Measurements from ENCODE around the gene PI16. TPM values are rescaled to one million over a fixed set of nuclear protein-coding genes. Genes with fewer than 3 reads are reported as not detected.

PI16 gene
- total and polyA plus RNA-seq, 2 donors (not counting 3 experiments of a cell fraction or from before 2014, with no cell fraction given), result 0.14 TPM; not detected in 1

DNA sequence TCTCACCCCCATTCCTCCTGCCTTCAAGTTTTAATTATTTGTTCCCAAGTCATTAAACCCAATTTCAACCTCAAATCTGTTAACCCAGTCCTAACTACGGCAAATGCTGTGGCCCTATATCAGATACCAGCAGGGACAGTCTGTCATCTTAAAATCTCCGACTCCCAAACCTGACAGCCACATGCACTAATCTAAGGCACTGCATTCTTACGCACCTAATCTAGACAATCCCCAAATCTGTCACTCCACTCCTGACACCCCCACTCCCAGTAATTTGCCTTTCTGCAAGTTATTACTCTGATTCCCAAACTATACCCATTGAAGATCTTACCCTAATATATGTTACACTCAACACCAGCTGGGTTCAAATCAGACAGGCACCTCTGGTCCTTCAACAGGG lies 29.0 kb downstream of the PI16 start:
- Histone ChIP-seq H3K4me1 (ENCODE audit: control insufficient read depth, extremely low read depth, insufficient read depth, low read length) (peaks cover 29% of the 10 kb centered on the region), H3K9me3 (replicated peaks; ENCODE audit: control insufficient read depth, insufficient read depth, low read length) (no peaks in the 10 kb centered on the region), H3K4me3 (replicated peaks in 1 of 3; ENCODE audit: insufficient read depth in 1 of 3, low read depth in 1 of 3, low read length in 3 of 3) (no peak overlapping the region), H3K79me2 (ENCODE audit: control insufficient read depth, insufficient read depth, low read length) (peaks cover 72% of the 10 kb centered on the region), H3K27me3 (ENCODE audit: control insufficient read depth in 2 of 2, insufficient read depth in 2 of 2, low read length in 2 of 2) (no peaks in the 10 kb centered on the region), H4K20me1 (replicated peaks; ENCODE audit: control insufficient read depth, extremely low read depth, insufficient read depth, low read length) (peaks cover 3% of the 10 kb centered on the region), H3K27ac (ENCODE audit: insufficient read depth, low read depth, low read length) (no peak overlapping the region), H3K9me1 (replicated peaks; ENCODE audit: control insufficient read depth, extremely low read depth, insufficient read depth, low read length) (no peaks in the 10 kb centered on the region), H3K36me3 (ENCODE audit: control insufficient read depth in 2 of 2, extremely low read depth in 1 of 2, insufficient read depth in 2 of 2, low read length in 2 of 2) (peaks cover 0 to 12% of the 10 kb centered on the region in 2 experiments), H3K4me2 (ENCODE audit: insufficient read depth, low read length) (peak overlapping the region; percentile 75), H3K9ac (replicated peaks; ENCODE audit: extremely low read depth, insufficient read depth, low read length) (no peak overlapping the region), H2AFZ (ENCODE audit: low read depth, low read length) (no peak overlapping the region)
- POLR2A ChIA-PET, result interaction anchor here (0.6 kb wide), 1 partner anchor 223 kb away, joined by 3 read pairs; no protein-coding TSS in a partner anchor
- DNase-seq (ENCODE audit: low read depth, low spot score) (no peak), FAIRE-seq (no peak)
- TF ChIP-seq GATA2 (IDR thresholded peaks at IDR 0.05; ENCODE audit: insufficient read depth, insufficient read length, low read depth, low read length) (no peak), POLR2A (IDR thresholded peaks at IDR 0.05; ENCODE audit: low read depth, low read length) (no peak), JUN (IDR thresholded peaks at IDR 0.05; ENCODE audit: borderline replicate concordance, insufficient read depth, insufficient read length, low read depth) (no peak), EZH2 (IDR thresholded peaks at IDR 0.05; ENCODE audit: borderline replicate concordance, low read depth, low read length, severe bottlenecking) (no peak), CTCF (IDR thresholded peaks at IDR 0.05; ENCODE audit: extremely low read depth in 1 of 2, insufficient read depth in 1 of 2, low read depth in 1 of 2, low read length in 2 of 2) (no peak), FOS (IDR thresholded peaks at IDR 0.05; ENCODE audit: borderline replicate concordance, insufficient read depth, low read length) (no peak), MYC (IDR thresholded peaks at IDR 0.05; ENCODE audit: low read depth, low read length) (no peak), POLR2AphosphoS5 (IDR thresholded peaks at IDR 0.05; ENCODE audit: insufficient read depth, low read depth, low read length) (no peak)
- TF ChIP-seq, protein P1, sequence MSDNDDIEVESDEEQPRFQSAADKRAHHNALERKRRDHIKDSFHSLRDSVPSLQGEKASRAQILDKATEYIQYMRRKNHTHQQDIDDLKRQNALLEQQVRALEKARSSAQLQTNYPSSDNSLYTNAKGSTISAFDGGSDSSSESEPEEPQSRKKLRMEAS (IDR thresholded peaks at IDR 0.05; ENCODE audit: insufficient read depth, insufficient read length), result no peak
- intact Hi-C loops (cut with micrococcal nuclease), result loop anchor here (10.0 kb wide), 1 partner anchor 219 kb away; no protein-coding TSS in a partner anchor
- BruUV-seq (replicated peaks), result no TSS peak
- dilution Hi-C loops (cut with MboI; ENCODE audit: extremely low pct_ligation_motif_present, low sequenced_read_pairs), result no loop called here
- CTCF ChIA-PET, result interaction anchor here (3.1 kb wide), 1 partner anchor 34 kb away, joined by 19 read pairs; no protein-coding TSS in a partner anchor
